ENCODE results near the gene INTS6.

INTS6 gene

GRCh38 chr13:51359352-51359751 lies 93.5 kb downstream of the INTS6 start:
- Histone ChIP-seq H3K27ac (no peak overlapping the region), H3K4me3 (no peak overlapping the region)
- no peak for TF ChIP-seq CTCF (IDR thresholded peaks at IDR 0.05)
- no peak for DNase-seq (ENCODE audit: low spot score)

- TF ChIP-seq CTCF (IDR thresholded peaks at IDR 0.05), result no peak
- Histone ChIP-seq H3K4me3 (no peak overlapping the region), H3K27ac (no peak overlapping the region)
- DNase-seq (ENCODE audit: low spot score), result no peak
Observed at GRCh38 chr13:51357928-51358595, 94.8 kb downstream of the INTS6 start.

GRCh38 chr13:51355217-51355616 lies 97.6 kb downstream of the INTS6 start:
- no peak for TF ChIP-seq CTCF (IDR thresholded peaks at IDR 0.05)
- Histone ChIP-seq H3K4me3 (no peak overlapping the region), H3K27ac (no peak overlapping the region)
- DNase-seq (ENCODE audit: low spot score), result no peak

- no peak overlapping the region for H3K27ac ChIP-seq
- DNase-seq (ENCODE audit: low spot score), result no peak
- no peak overlapping the region for H3K4me3 ChIP-seq
- no peak for TF ChIP-seq CTCF (IDR thresholded peaks at IDR 0.05)
Observed at GRCh38 chr13:51349016-51349415, 103.8 kb downstream of the INTS6 start.

GRCh38 chr13:51348069-51348967 lies 104.5 kb downstream of the INTS6 start:
- TF ChIP-seq CTCF (IDR thresholded peaks at IDR 0.05), result no peak
- Histone ChIP-seq H3K4me3 (no peak overlapping the region), H3K27ac (no peak overlapping the region)
- no peak for DNase-seq (ENCODE audit: low spot score)

- TF ChIP-seq CTCF (IDR thresholded peaks at IDR 0.05), result no peak
- H3K27ac ChIP-seq, result no peak overlapping the region
- DNase-seq (ENCODE audit: low spot score), result no peak
- H3K4me3 ChIP-seq, result no peak overlapping the region
Observed at GRCh38 chr13:51347099-51347498, 105.7 kb downstream of the INTS6 start.
